Neural cell (in vitro differentiated cells): Measurements from ENCODE around the gene ATG7.

Source experiments
- CTCF ChIP-seq: fragments of 450-650 bp; IDR thresholded peaks from 2 replicates; pipeline ENCODE4 v1.5.1; 2014; ENCODE audit warnings: antibody characterized with exemption, mild to moderate bottlenecking, moderate library complexity; ENCODE audit not compliant: poor library complexity, severe bottlenecking
- EP300 ChIP-seq: fragments of 450-650 bp; conservative IDR thresholded peaks from 2 replicates; pipeline ENCODE4 v1.6.1; 2014; ENCODE audit warnings: antibody characterized with exemption, mild to moderate bottlenecking, moderate library complexity; ENCODE audit not compliant: poor library complexity, severe bottlenecking
- EZH2 ChIP-seq: fragments of 200-600, 300-800 bp; shearing (Covaris generic), sonication (generic); IDR thresholded peaks from 2 replicates; pipeline ENCODE4 v1.6.1; 2014; ENCODE audit warnings: antibody characterized with exemption, low read length, borderline replicate concordance, mild to moderate bottlenecking; ENCODE audit not compliant: insufficient read depth, poor library complexity, severe bottlenecking
- MXI1 ChIP-seq: fragments of 450-650 bp; conservative IDR thresholded peaks from 2 replicates; pipeline ENCODE4 v1.6.1; 2014; ENCODE audit warnings: antibody characterized with exemption, mild to moderate bottlenecking; ENCODE audit not compliant: poor library complexity, severe bottlenecking
- POLR2AphosphoS5 ChIP-seq: IDR thresholded peaks from 2 replicates; pipeline ENCODE4 v1.6.1; 2012
- RAD21 ChIP-seq: fragments of 450-650 bp; conservative IDR thresholded peaks from 2 replicates; pipeline ENCODE4 v1.6.1; 2014; ENCODE audit warnings: antibody characterized with exemption, mild to moderate bottlenecking, moderate library complexity
- REST ChIP-seq: IDR thresholded peaks from 2 replicates; pipeline ENCODE4 v1.6.1; 2012; ENCODE audit warnings: borderline replicate concordance
- SMC3 ChIP-seq: fragments of 450-650 bp; conservative IDR thresholded peaks from 2 replicates; pipeline ENCODE4 v1.6.1; 2014; ENCODE audit warnings: antibody characterized with exemption, mild to moderate bottlenecking, moderate library complexity; ENCODE audit not compliant: poor library complexity
- TAF1 ChIP-seq: IDR thresholded peaks from 2 replicates; pipeline ENCODE4 v1.6.1; 2012; ENCODE audit warnings: low read depth

- TF ChIP-seq CTCF (no peak), RAD21 (no peak), EP300 (no peak), TAF1 (no peak), EZH2 (no peak), REST (no peak), POLR2AphosphoS5 (no peak), SMC3 (no peak), MXI1 (no peak)
These were observed 158.0 kb downstream of the ATG7 start for GRCh38 chr3:11430207-11430606.
